Muscle layer of duodenum (tissue), 2 donors: Measurements from ENCODE around the gene WDR27.
"Not testable (repeated sequence)": the region's sequence is repeated elsewhere in the genome, so short reads cannot be mapped to it uniquely, and the experiment has no call there.

ENCODE experiments used
- H3K27ac ChIP-seq: one replicate; pipeline ENCODE4 v1.7.0; 2013; ENCODE audit warnings: mild to moderate bottlenecking, low read length
- H3K27me3 ChIP-seq: one replicate; pipeline ENCODE4 v1.7.0; 2013; ENCODE audit warnings: low read depth, mild to moderate bottlenecking, control low read depth, low read length
- H3K36me3 ChIP-seq, 2 donors: one replicate each; pipeline ENCODE4 v1.7.0; 2013; ENCODE audit warnings: low read length in 2 of 2, control low read depth in 1 of 2, mild to moderate bottlenecking in 1 of 2; ENCODE audit not compliant: insufficient read depth in 2 of 2, control insufficient read depth in 1 of 2
- H3K4me1 ChIP-seq, 2 donors: one replicate each; pipeline ENCODE4 v1.7.0; 2013; ENCODE audit warnings: low read length in 2 of 2, mild to moderate bottlenecking in 2 of 2, control low read depth in 1 of 2, moderate library complexity in 1 of 2; ENCODE audit not compliant: insufficient read depth in 2 of 2, control insufficient read depth in 1 of 2
- H3K4me3 ChIP-seq, 2 donors: one replicate each; pipeline ENCODE4 v1.7.0; 2013; ENCODE audit warnings: low read length in 2 of 2, low read depth in 1 of 2, mild to moderate bottlenecking in 1 of 2
- H3K9me3 ChIP-seq, 2 donors: one replicate each; pipeline ENCODE4 v1.7.0; 2013; ENCODE audit warnings: low read length in 2 of 2, control low read depth in 1 of 2, mild to moderate bottlenecking in 1 of 2; ENCODE audit not compliant: control insufficient read depth in 1 of 2
- donor health status: healthy.

Gene WDR27

GRCh38 chr6:169469028-169469427 is 232.8 kb downstream of the WDR27 start:
- Histone ChIP-seq H3K9me3 (peaks cover 0 to 11% of the 10 kb centered on the region in 2 donors), H3K27ac (no peak overlapping the region)

GRCh38 chr6:169467755-169468154 is 234.1 kb downstream of the WDR27 start:
- not testable (repeated sequence) for H3K4me3 ChIP-seq, H3K27me3 ChIP-seq, H3K9me3 ChIP-seq

More at GRCh38 chr6:169469028-169469427, 232.8 kb downstream of the WDR27 start:
- Histone ChIP-seq H3K4me3 (no peak overlapping the region), H3K4me1 (no peaks in the 10 kb centered on the region), H3K36me3 (no peaks in the 10 kb centered on the region), H3K27me3 (no peaks in the 10 kb centered on the region)

GRCh38 chr6:169466256-169466655 is 235.6 kb downstream of the WDR27 start:
- H3K27me3 ChIP-seq, H3K4me3 ChIP-seq, H3K27ac ChIP-seq, H3K9me3 ChIP-seq, H3K36me3 ChIP-seq, H3K4me1 ChIP-seq: not testable (repeated sequence)

More at GRCh38 chr6:169467755-169468154, 234.1 kb downstream of the WDR27 start:
- H3K27ac ChIP-seq, H3K36me3 ChIP-seq, H3K4me1 ChIP-seq: not testable (repeated sequence)

GRCh38 chr6:169457762-169458161 is 244.1 kb downstream of the WDR27 start:
- H3K9me3 ChIP-seq = peaks cover 0 to 8% of the 10 kb centered on the region in 2 donors
- peaks cover 0 to 6% of the 10 kb centered on the region in 2 donors for H3K4me1 ChIP-seq
- no peaks in the 10 kb centered on the region for H3K27me3 ChIP-seq
- H3K27ac ChIP-seq = no peak overlapping the region
- H3K36me3 ChIP-seq = peaks cover 0 to 4% of the 10 kb centered on the region in 2 donors
- no peak overlapping the region for H3K4me3 ChIP-seq

DNA sequence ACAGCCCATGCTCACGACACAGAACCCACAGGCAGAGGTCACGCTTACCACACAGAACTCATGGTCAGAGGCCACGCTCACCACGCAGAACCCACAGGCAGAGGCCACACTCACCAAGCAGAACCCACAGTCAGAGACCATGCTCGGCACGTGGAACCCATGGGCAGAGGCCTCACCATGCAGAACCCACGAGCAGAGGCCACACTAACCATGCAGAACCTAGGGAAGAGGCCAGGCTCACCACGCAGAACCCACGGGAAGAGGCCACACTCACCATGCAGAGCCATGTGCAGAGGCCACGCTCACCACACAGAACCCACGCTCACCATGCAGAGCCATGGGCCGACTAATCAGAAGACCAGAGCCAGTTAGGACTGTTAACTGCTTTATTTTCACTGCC is 245.0 kb downstream of the WDR27 start:
- no peak overlapping the region for H3K27ac ChIP-seq
- peaks cover 0 to 9% of the 10 kb centered on the region in 2 donors for H3K36me3 ChIP-seq
- peaks cover 0 to 6% of the 10 kb centered on the region in 2 donors for H3K4me1 ChIP-seq
- peaks cover 0 to 8% of the 10 kb centered on the region in 2 donors for H3K9me3 ChIP-seq
- no peak overlapping the region for H3K4me3 ChIP-seq
- no peaks in the 10 kb centered on the region for H3K27me3 ChIP-seq

- Histone ChIP-seq H3K4me3 (no peak overlapping the region), H3K27ac (no peak overlapping the region), H3K9me3 (peaks cover 0 to 5% of the 10 kb centered on the region in 2 donors), H3K4me1 (peaks cover 0 to 6% of the 10 kb centered on the region in 2 donors), H3K36me3 (peaks cover 0 to 6% of the 10 kb centered on the region in 2 donors), H3K27me3 (no peaks in the 10 kb centered on the region)
Measured at GRCh38 chr6:169455470-169455869, 246.4 kb downstream of the WDR27 start.

DNA sequence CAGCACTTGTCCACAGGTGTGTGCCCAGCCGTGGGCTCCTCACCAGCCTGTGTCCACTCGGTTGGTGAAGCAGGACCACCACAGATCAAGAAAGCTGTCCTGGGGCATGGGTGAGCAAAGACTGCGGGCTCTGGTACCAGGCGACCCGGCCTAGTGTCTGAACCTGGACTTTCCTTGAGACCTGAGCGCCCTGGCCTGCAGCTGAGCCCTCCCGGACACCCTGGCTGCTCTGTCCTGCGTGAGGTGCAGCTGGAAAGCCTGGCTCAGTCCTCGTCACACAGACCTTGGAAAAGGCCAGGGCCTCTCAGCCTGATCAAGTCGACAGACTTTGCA is 247.0 kb downstream of the WDR27 start:
- Histone ChIP-seq H3K27ac (no peak overlapping the region), H3K36me3 (peaks cover 0 to 5% of the 10 kb centered on the region in 2 donors), H3K4me1 (peaks cover 0 to 6% of the 10 kb centered on the region in 2 donors), H3K4me3 (no peak overlapping the region), H3K9me3 (peaks cover 0 to 4% of the 10 kb centered on the region in 2 donors), H3K27me3 (no peaks in the 10 kb centered on the region)

DNA sequence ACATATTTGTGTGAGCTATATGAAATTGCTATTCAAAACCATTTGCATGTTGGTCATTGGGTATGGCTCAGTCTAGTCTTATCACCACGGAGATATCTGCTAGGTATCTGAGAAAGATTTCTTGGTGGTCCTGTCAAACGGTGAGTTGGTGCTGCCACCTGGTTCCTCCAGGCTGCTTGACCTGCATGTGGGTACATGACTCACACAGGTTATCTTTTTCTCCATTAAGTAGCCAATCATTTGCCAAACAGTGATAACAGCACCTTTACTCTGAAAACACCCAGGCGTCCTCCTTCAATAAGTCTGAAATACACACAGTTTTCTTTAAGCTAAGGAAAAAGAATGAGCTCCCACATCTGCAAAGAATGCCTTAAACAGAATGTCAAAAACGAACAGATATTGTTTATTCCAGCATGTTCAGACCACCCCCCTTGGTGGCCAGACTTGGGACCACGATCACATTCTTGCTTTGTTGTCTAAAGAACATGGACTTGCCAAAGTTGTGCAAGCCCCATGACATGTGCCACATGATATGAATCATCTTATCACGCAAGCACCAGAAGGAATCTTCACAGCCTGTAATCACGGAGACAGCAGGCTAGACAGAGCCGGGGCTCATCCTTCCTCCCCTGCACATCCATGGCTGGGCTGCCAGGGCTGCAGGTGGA is 247.5 kb downstream of the WDR27 start:
- Histone ChIP-seq H3K9me3 (no peaks in the 10 kb centered on the region), H3K4me3 (no peak overlapping the region), H3K27me3 (no peaks in the 10 kb centered on the region), H3K36me3 (peaks cover 0 to 5% of the 10 kb centered on the region in 2 donors), H3K4me1 (peaks cover 0 to 6% of the 10 kb centered on the region in 2 donors), H3K27ac (no peak overlapping the region)

DNA sequence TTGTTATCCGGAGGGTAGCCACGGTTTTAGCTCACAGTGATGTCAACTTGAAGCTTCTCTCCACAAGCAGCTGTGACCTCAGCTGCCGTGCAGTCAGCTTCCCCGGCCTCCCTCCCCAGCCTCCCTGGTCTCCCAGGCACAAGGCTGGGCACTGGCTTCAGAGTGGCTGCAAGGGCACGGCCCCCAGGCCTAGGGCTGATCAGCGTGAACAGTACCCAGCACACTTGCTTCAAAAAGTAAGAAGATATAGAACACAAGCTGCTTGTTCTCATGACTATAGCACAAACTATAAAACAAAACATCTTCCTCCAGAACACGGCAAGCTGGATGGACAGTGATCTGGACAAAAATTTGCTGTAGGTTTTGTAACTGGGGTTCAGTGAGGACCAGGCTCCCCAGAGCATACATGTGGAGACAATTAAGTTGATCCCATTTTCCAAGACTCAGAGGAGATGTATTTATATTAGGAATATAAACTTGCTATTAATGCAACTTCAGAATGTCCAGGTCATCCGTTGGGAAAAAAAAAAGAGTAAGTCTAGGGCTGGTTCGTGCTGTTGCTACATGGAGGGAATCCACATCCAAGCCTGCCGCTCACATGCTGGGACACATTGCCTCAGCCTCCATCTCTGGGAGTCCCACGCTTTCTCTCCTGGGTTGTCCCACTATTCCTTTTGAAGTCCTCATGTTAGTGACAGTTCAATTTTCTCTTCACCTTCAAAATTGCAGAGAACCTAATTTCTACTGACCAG is 248.8 kb downstream of the WDR27 start:
- Histone ChIP-seq H3K4me3 (peak overlapping the region in 1 of 2 donors; percentile 48), H3K4me1 (peaks cover 0 to 6% of the 10 kb centered on the region in 2 donors), H3K36me3 (peaks cover 0 to 5% of the 10 kb centered on the region in 2 donors), H3K9me3 (no peaks in the 10 kb centered on the region), H3K27me3 (no peaks in the 10 kb centered on the region), H3K27ac (no peak overlapping the region)

DNA sequence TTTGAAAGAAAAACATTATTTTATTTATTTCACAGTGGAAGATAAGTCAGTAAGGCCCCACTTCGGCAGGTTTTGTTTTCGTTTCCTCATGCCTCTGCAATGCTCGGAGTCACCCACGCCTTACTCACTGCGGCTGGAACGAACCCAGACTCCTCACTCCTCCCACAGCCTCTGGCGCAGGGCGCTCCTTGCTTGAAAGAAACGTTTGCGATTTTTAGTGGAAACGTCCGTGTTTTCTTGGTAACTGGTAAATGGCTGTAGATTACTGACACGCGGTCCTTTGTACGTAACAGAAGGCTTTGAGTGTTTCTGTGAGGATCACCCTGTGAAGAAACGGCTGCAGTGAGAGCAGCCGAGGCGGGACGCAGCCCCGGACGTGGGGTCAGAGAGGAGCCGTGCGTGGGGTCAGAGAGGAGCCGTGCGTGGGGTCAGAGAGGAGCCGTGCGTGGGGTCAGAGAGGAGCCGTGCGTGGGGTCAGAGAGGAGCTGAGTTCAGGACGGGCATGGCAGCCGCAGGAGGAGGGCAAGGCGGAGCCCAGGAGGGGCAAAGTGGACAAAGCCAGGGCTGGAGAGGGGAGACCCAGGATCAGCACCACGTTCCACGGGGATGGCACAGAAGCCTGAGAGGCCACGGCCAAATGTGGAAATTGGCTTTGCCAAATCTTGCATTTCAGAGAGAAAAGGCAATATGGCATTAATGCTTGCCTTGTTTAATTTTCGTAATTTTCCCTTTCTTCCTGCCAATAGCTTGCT is 249.5 kb downstream of the WDR27 start:
- H3K4me3 ChIP-seq = peak overlapping the region; percentile 46 to 48
- peak overlapping the region; percentile 81 for H3K27ac ChIP-seq

More for the DNA sequence above, 249.5 kb downstream of the WDR27 start:
- Histone ChIP-seq H3K27me3 (no peaks in the 10 kb centered on the region), H3K4me1 (peaks cover 0 to 6% of the 10 kb centered on the region in 2 donors), H3K36me3 (peaks cover 0 to 5% of the 10 kb centered on the region in 2 donors), H3K9me3 (no peaks in the 10 kb centered on the region)
